ENCODE measurements around the gene AFG3L2. TPM values are rescaled to one million over a fixed set of nuclear protein-coding genes. Genes with fewer than 3 reads are reported as not detected.

The AFG3L2 gene
- total RNA-seq, 1 experiment from 2014 or later, result 73.5 TPM

DNA sequence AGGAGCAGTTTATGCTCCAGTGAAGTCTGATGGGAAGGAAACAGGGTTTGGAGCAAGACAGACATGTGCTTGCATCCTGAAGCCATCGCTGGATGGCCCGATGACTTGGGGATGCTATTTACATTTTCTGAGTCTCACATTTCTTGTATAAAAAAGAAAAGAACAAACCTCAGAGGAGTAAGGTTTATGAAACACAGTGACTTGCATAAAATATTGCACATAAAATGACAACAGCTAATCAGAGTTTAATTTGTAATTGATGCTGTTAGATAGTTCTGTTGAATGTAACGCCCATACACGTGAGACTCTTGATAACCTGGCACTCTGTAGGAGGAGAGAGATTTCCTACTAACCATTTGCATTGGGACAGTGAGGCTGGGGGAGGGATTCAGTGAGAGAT is 47.2 kb upstream of the AFG3L2 start:
- Mint-ChIP-seq H3K27ac (no peak overlapping the region; a peak in 1 of 7 replicates), H3K27me3 (ENCODE audit: low read depth) (no peaks in the 10 kb centered on the region), H3K4me1 (peaks cover 13 to 17% of the 10 kb centered on the region in 2 experiments), H3K36me3 (ENCODE audit: insufficient read depth in 1 of 3, low read depth in 3 of 3) (peaks cover 3 to 17% (median 3%) of the 10 kb centered on the region in 3 experiments; a peak in 6 of 7 replicates), H3K9me3 (no peaks in the 10 kb centered on the region; a peak in 1 of 5 replicates), H3K4me3 (no peak overlapping the region)
- Histone ChIP-seq H3K56ac (ENCODE audit: insufficient read length, low read depth, low read length) (no peak overlapping the region), H3K27me3 (ENCODE audit: insufficient read depth, low read length) (no peaks in the 10 kb centered on the region), H4K20me1 (ENCODE audit: control insufficient read depth, insufficient read depth, insufficient read length) (no peaks in the 10 kb centered on the region), H4K5ac (ENCODE audit: insufficient read length, low read depth, low read length) (no peak overlapping the region), H3K18ac (ENCODE audit: insufficient read length, low read depth, low read length) (no peak overlapping the region), H3K79me1 (ENCODE audit: insufficient read depth, low read depth, low read length, poor library complexity, severe bottlenecking) (no peaks in the 10 kb centered on the region), H3K23me2 (ENCODE audit: insufficient read length, low read depth, low read length, poor library complexity, severe bottlenecking) (peaks cover 7% of the 10 kb centered on the region), H3K4me1 (ENCODE audit: insufficient read depth, low read length) (no peaks in the 10 kb centered on the region), H3K9ac (ENCODE audit: extremely low read depth, insufficient read length, low read length) (no peak overlapping the region), H2AK5ac (ENCODE audit: insufficient read length, low read length) (no peak overlapping the region), H3K27ac (ENCODE audit: insufficient read length, low read depth, low read length) (no peak overlapping the region), H2AFZ (ENCODE audit: low read length) (no peak overlapping the region), H3K14ac (ENCODE audit: insufficient read depth, low read length) (no peak overlapping the region), H3K9me3 (ENCODE audit: control insufficient read depth, low read depth, low read length) (peaks cover 16% of the 10 kb centered on the region), H2BK15ac (ENCODE audit: low read depth, low read length) (no peak overlapping the region), H3K4ac (ENCODE audit: low read depth, low read length) (no peak overlapping the region), H2BK120ac (ENCODE audit: low read depth, low read length, poor library complexity, severe bottlenecking) (no peak overlapping the region), H4K91ac (ENCODE audit: insufficient read length, low read depth, low read length) (no peak overlapping the region), H3T11ph (ENCODE audit: low read length) (no peak overlapping the region), H2BK20ac (ENCODE audit: low read depth, low read length, poor library complexity, severe bottlenecking) (no peak overlapping the region), H2BK5ac (ENCODE audit: insufficient read length, low read length) (no peak overlapping the region), H3K79me2 (ENCODE audit: insufficient read depth, low read length) (no peaks in the 10 kb centered on the region), H3K23ac (ENCODE audit: insufficient read length, low read depth, low read length) (no peak overlapping the region), H4K8ac (replicated peaks; ENCODE audit: insufficient read length, low read depth, low read length) (no peak overlapping the region), H3K4me2 (ENCODE audit: insufficient read depth, insufficient read length, low read length) (no peak overlapping the region), H2BK12ac (ENCODE audit: insufficient read length, low read depth, low read length) (no peak overlapping the region)
- DNase-seq, result no peak
- no CpG with 5 or more reads among the region's 4 CpGs for WGBS (ENCODE audit: extremely low coverage, insufficient read length, low lambda C conversion rate)
- TF ChIP-seq, protein P1, sequence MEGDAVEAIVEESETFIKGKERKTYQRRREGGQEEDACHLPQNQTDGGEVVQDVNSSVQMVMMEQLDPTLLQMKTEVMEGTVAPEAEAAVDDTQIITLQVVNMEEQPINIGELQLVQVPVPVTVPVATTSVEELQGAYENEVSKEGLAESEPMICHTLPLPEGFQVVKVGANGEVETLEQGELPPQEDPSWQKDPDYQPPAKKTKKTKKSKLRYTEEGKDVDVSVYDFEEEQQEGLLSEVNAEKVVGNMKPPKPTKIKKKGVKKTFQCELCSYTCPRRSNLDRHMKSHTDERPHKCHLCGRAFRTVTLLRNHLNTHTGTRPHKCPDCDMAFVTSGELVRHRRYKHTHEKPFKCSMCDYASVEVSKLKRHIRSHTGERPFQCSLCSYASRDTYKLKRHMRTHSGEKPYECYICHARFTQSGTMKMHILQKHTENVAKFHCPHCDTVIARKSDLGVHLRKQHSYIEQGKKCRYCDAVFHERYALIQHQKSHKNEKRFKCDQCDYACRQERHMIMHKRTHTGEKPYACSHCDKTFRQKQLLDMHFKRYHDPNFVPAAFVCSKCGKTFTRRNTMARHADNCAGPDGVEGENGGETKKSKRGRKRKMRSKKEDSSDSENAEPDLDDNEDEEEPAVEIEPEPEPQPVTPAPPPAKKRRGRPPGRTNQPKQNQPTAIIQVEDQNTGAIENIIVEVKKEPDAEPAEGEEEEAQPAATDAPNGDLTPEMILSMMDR (conservative IDR thresholded peaks at IDR 0.05), result no peak
